AG09319 (cell line): ENCODE results near the gene FAM124A.

Source experiments
- DNase-seq: peaks from one replicate; pipeline ENCODE4 v3.0.0-alpha.2; 2010; ENCODE audit warnings: low read depth; ENCODE audit errors: extremely low read depth
- CTCF ChIP-seq: IDR thresholded peaks from 2 replicates; pipeline ENCODE4 v1.5.1; 2011; ENCODE audit warnings: low read depth, mild to moderate bottlenecking, inconsistent platforms, low read length, moderate library complexity

The FAM124A gene

GRCh38 chr13:51227404-51227803, 5.2 kb downstream of the FAM124A start:
- DNase-seq, result no peak
- no peak for TF ChIP-seq CTCF

- no peak for DNase-seq
- TF ChIP-seq CTCF, result no peak
These were observed 7.0 kb downstream of the FAM124A start for GRCh38 chr13:51229101-51229719.

- no peak for TF ChIP-seq CTCF
- no peak for DNase-seq
These were observed 7.5 kb downstream of the FAM124A start for GRCh38 chr13:51229731-51230130.

GRCh38 chr13:51230477-51231105, 8.4 kb downstream of the FAM124A start:
- TF ChIP-seq CTCF, result no peak
- DNase-seq, result no peak

- DNase-seq, result no peak
- no peak for TF ChIP-seq CTCF
These were observed 9.3 kb downstream of the FAM124A start for GRCh38 chr13:51231456-51231855.

- DNase-seq, result no peak
- TF ChIP-seq CTCF, result no peak
These were observed 10.1 kb downstream of the FAM124A start for GRCh38 chr13:51232328-51232727.

- DNase-seq, result no peak
- no peak for TF ChIP-seq CTCF
These were observed 11.1 kb downstream of the FAM124A start for GRCh38 chr13:51233117-51233826.
